OCI-LY1 (cell line): ENCODE results near the gene PKN1.
A peak's percentile ranks its signal among the peaks of the same experiment; 100 is the strongest.

Experiments
- H2AFZ ChIP-seq: fragments of 200-600 bp; sonication (generic), shearing (Covaris generic); 2 replicates; pipeline ENCODE4 v1.6.0; 2014; ENCODE audit warnings: antibody characterized with exemption, mild to moderate bottlenecking, low read length
- H3F3A ChIP-seq: fragments of 200-600 bp; sonication (generic), shearing (Covaris generic); 2 replicates; pipeline ENCODE4 v1.6.0; 2014; ENCODE audit warnings: mild to moderate bottlenecking, antibody characterized with exemption, low read length, moderate library complexity; ENCODE audit not compliant: insufficient read depth
- H3K27ac ChIP-seq: fragments of 200-600 bp; sonication (generic); 2 replicates; pipeline ENCODE4 v1.5.1; 2014; ENCODE audit warnings: low read length, mixed run types, mild to moderate bottlenecking, low read depth; ENCODE audit not compliant: poor library complexity, severe bottlenecking
- H3K27me3 ChIP-seq: fragments of 200-600 bp; sonication (generic); 2 replicates; pipeline ENCODE4 v1.6.0; 2014; ENCODE audit warnings: antibody characterized with exemption, mild to moderate bottlenecking, low read length, moderate library complexity; ENCODE audit not compliant: insufficient read depth
- H3K36me3 ChIP-seq: fragments of 200-600 bp; sonication (generic); 2 replicates; pipeline ENCODE4 v1.6.1; 2014; ENCODE audit warnings: mild to moderate bottlenecking, antibody characterized with exemption, low read length, moderate library complexity, mixed read lengths; ENCODE audit not compliant: insufficient read depth
- H3K4me1 ChIP-seq: fragments of 200-600 bp; sonication (generic); 2 replicates; pipeline ENCODE4 v1.5.1; 2014; ENCODE audit warnings: mild to moderate bottlenecking, low read length, moderate library complexity; ENCODE audit not compliant: insufficient read depth, severe bottlenecking
- H3K4me2 ChIP-seq: fragments of 200-600 bp; sonication (generic), shearing (Covaris generic); 2 replicates; pipeline ENCODE4 v1.6.1; 2014; ENCODE audit warnings: low read length
- H3K4me3 ChIP-seq: fragments of 200-600 bp; sonication (generic); 2 replicates; pipeline ENCODE4 v1.5.1; 2014; ENCODE audit warnings: low read length, low read depth, mild to moderate bottlenecking, mixed read lengths; ENCODE audit not compliant: poor library complexity, severe bottlenecking
- H3K79me2 ChIP-seq: fragments of 200-600 bp; shearing (Covaris generic); 2 replicates; pipeline ENCODE4 v1.6.1; 2016; ENCODE audit warnings: mixed run types, low read length, mixed read lengths; ENCODE audit not compliant: insufficient read depth
- H3K9ac ChIP-seq: fragments of 200-600 bp; sonication (generic), shearing (Covaris generic); 2 replicates; pipeline ENCODE4 v1.6.1; 2014; ENCODE audit warnings: mild to moderate bottlenecking, low read length, mixed read lengths
- H3K9me2 ChIP-seq: fragments of 200-600 bp; sonication (generic), shearing (Covaris generic); 2 replicates; pipeline ENCODE4 v1.6.1; 2014; ENCODE audit warnings: low read depth, mild to moderate bottlenecking, low read length, mixed read lengths
- H3K9me3 ChIP-seq: fragments of 200-600 bp; shearing (Covaris generic); 2 replicates; pipeline ENCODE4 v1.6.1; 2014; ENCODE audit warnings: low read length, mixed read lengths
- H4K20me1 ChIP-seq: fragments of 200-600 bp; sonication (generic), shearing (Covaris generic); 2 replicates; pipeline ENCODE4 v1.6.0; 2016; ENCODE audit warnings: mild to moderate bottlenecking, low read length; ENCODE audit not compliant: insufficient read depth
- CTCF ChIP-seq: fragments of 200-600 bp; sonication (generic), shearing (Covaris generic); IDR thresholded peaks from 2 replicates; pipeline ENCODE4 v1.5.1; 2017; ENCODE audit warnings: mild to moderate bottlenecking, antibody characterized with exemption, low read length, moderate library complexity, mixed read lengths
- EZH2 ChIP-seq: fragments of 200-600 bp; sonication (generic), shearing (Covaris generic); IDR thresholded peaks from 2 replicates; pipeline ENCODE4 v1.8.0; 2017; ENCODE audit warnings: borderline replicate concordance, mixed run types, mild to moderate bottlenecking, antibody characterized with exemption, low read length, moderate library complexity, mixed read lengths

PKN1 gene

GRCh38 chr19:14478113-14478545 is 45.0 kb downstream of the PKN1 start:
- H4K20me1 ChIP-seq = no peaks in the 10 kb centered on the region
- no peak overlapping the region for H3K4me3 ChIP-seq
- no peaks in the 10 kb centered on the region for H3K79me2 ChIP-seq
- H2AFZ ChIP-seq = no peak overlapping the region
- no peaks in the 10 kb centered on the region for H3K9me3 ChIP-seq
- H3K27ac ChIP-seq = no peak overlapping the region
- H3K9me2 ChIP-seq = no peaks in the 10 kb centered on the region
- TF ChIP-seq EZH2 (no peak), CTCF (no peak)
- no peaks in the 10 kb centered on the region for H3F3A ChIP-seq
- H3K4me1 ChIP-seq = peaks cover 7% of the 10 kb centered on the region
- peaks cover 22% of the 10 kb centered on the region for H3K36me3 ChIP-seq
- no peak overlapping the region for H3K9ac ChIP-seq
- no peak overlapping the region for H3K4me2 ChIP-seq
- peaks cover 6% of the 10 kb centered on the region; the same call in 1 of the 2 replicates for H3K27me3 ChIP-seq

- Histone ChIP-seq H3K27ac (no peak overlapping the region), H3K9me2 (no peaks in the 10 kb centered on the region), H3K4me1 (peaks cover 7% of the 10 kb centered on the region), H3K27me3 (peaks cover 6% of the 10 kb centered on the region; the same call in 1 of the 2 replicates), H3K9ac (no peak overlapping the region), H2AFZ (no peak overlapping the region), H3K9me3 (no peaks in the 10 kb centered on the region), H4K20me1 (no peaks in the 10 kb centered on the region), H3K4me3 (no peak overlapping the region), H3F3A (no peaks in the 10 kb centered on the region), H3K79me2 (no peaks in the 10 kb centered on the region), H3K36me3 (peaks cover 22% of the 10 kb centered on the region), H3K4me2 (no peak overlapping the region)
- TF ChIP-seq EZH2 (no peak), CTCF (no peak)
Measured at GRCh38 chr19:14479309-14479974, 46.3 kb downstream of the PKN1 start.

GRCh38 chr19:14479975-14480699 is 47.0 kb downstream of the PKN1 start:
- H3K9me3 ChIP-seq = no peaks in the 10 kb centered on the region
- peak; percentile 93 for TF ChIP-seq CTCF
- TF ChIP-seq EZH2 = no peak
- no peak overlapping the region for H3K27ac ChIP-seq
- H2AFZ ChIP-seq = no peak overlapping the region
- peaks cover 7% of the 10 kb centered on the region for H3K4me1 ChIP-seq
- H3K4me2 ChIP-seq = peak overlapping the region; percentile 61
- H3K9ac ChIP-seq = no peak overlapping the region
- H3K27me3 ChIP-seq = peaks cover 6% of the 10 kb centered on the region; the same call in 1 of the 2 replicates
- no peaks in the 10 kb centered on the region for H4K20me1 ChIP-seq
- no peaks in the 10 kb centered on the region for H3F3A ChIP-seq
- H3K36me3 ChIP-seq = peaks cover 22% of the 10 kb centered on the region
- no peaks in the 10 kb centered on the region for H3K79me2 ChIP-seq
- H3K4me3 ChIP-seq = peak overlapping the region; percentile 36
- H3K9me2 ChIP-seq = no peaks in the 10 kb centered on the region
